Thyroid gland (tissue), 4 donors: Measurements from ENCODE around the gene IRF5. TPM values are rescaled to one million over a fixed set of nuclear protein-coding genes. Genes with fewer than 3 reads are reported as not detected.

Experiments
- DNase-seq, 2 donors: peaks; one replicate each; pipeline ENCODE4 v3.0.0-alpha.2; 2019
- H3K27ac ChIP-seq, 3 donors: fragments of 200-600 bp; sonication (generic); 1 replicate in 2 of 3; 2 replicates in 1 of 3; pipeline ENCODE4 v1.5.1; 2016 to 2019; ENCODE audit warnings: mild to moderate bottlenecking in 1 of 3, moderate library complexity in 1 of 3
- H3K27me3 ChIP-seq: fragments of 200-600 bp; sonication (generic); one replicate; pipeline ENCODE4 v1.5.1; 2019
- H3K36me3 ChIP-seq, 2 donors: fragments of 200-600 bp; sonication (generic); one replicate each; pipeline ENCODE4 v1.5.1; 2016 to 2019
- H3K4me1 ChIP-seq, 2 donors: fragments of 200-600 bp; sonication (generic); one replicate each; pipeline ENCODE4 v1.5.1; 2017 to 2019
- H3K4me3 ChIP-seq, 3 donors: fragments of 200-600 bp; sonication (generic); replicated peaks in 1 of 3; 1 replicate in 2 of 3; 2 replicates in 1 of 3; pipeline ENCODE4 v1.5.1; 2016; ENCODE audit warnings: mild to moderate bottlenecking in 1 of 3
- H3K9me3 ChIP-seq: fragments of 200-600 bp; sonication (generic); one replicate; pipeline ENCODE4 v1.5.1; 2017
- CTCF ChIP-seq, 6 experiments: fragments of 200-600 bp in 3 of 6; fragments of 450-650 bp in 3 of 6; sonication (generic) in 3 of 6; IDR thresholded peaks; one replicate each; pipeline ENCODE4 v1.5.1; 2016 to 2019; ENCODE audit warnings: antibody characterized with exemption in 6 of 6, mild to moderate bottlenecking in 2 of 6, inconsistent platforms in 1 of 6, moderate library complexity in 1 of 6
- POLR2A ChIP-seq, 2 donors: fragments of 450-650 bp; IDR thresholded peaks; one replicate each; pipeline ENCODE4 v1.6.1; 2017; ENCODE audit warnings: antibody characterized with exemption in 2 of 2, mild to moderate bottlenecking in 2 of 2, moderate library complexity in 1 of 2
- WGBS, 2 donors: methylation state at CpG; one replicate each; pipeline ENCODE4 v1.1.5; 2017; 5-methylcytosine and 5-hydroxymethylcytosine counted together
- intact Hi-C: fragments of 100-400 bp; cut with DNase I; formaldehyde crosslinking; loops from one replicate; pipeline ENCODE4 v1.15.1; 2023
- total RNA-seq, 4 donors: library from RNA; depleted of rRNA; stranded (reverse); fragments of >200 nt; gene quantifications; one replicate each; pipeline ENCODE4 v1.2.3, GENCODE V29; 2016

The IRF5 gene
- total RNA-seq, 4 donors from 2014 or later = 3.7 to 6.0 (median 4.9) TPM

- Histone ChIP-seq H3K4me3 (no peak overlapping the region), H3K4me1 (peaks cover 8 to 23% of the 10 kb centered on the region in 2 donors), H3K27me3 (no peaks in the 10 kb centered on the region), H3K36me3 (no peaks in the 10 kb centered on the region), H3K9me3 (no peaks in the 10 kb centered on the region), H3K27ac (no peak overlapping the region)
- intact Hi-C loops = no loop called here
- peak in 1 of 2 donors; percentile 38 for DNase-seq
- TF ChIP-seq CTCF (IDR thresholded peaks at IDR 0.05) (no peak), POLR2A (IDR thresholded peaks at IDR 0.05) (no peak)
- WGBS, 2 donors = 82 to 94% methylated on average over 6 to 18 of the region's 23 CpGs
These were observed 44.3 kb upstream of the IRF5 start for GRCh38 chr7:128893251-128894100.

GRCh38 chr7:128894101-128894440 lies 43.7 kb upstream of the IRF5 start:
- 99% methylated on average over 5 to 6 of the region's 6 CpGs for WGBS, 2 donors
- intact Hi-C loops = no loop called here
- no peak for TF ChIP-seq CTCF (IDR thresholded peaks at IDR 0.05)
- TF ChIP-seq POLR2A (IDR thresholded peaks at IDR 0.05) = no peak
- H3K4me3 ChIP-seq = no peak overlapping the region
- no peak for DNase-seq
- peaks cover 8 to 23% of the 10 kb centered on the region in 2 donors for H3K4me1 ChIP-seq
- no peak overlapping the region for H3K27ac ChIP-seq
- no peaks in the 10 kb centered on the region for H3K36me3 ChIP-seq
- H3K27me3 ChIP-seq = no peaks in the 10 kb centered on the region
- H3K9me3 ChIP-seq = no peaks in the 10 kb centered on the region

- 79 to 94% methylated on average over 3 of the region's 3 CpGs for WGBS, 2 donors
- Histone ChIP-seq H3K4me1 (peaks cover 8 to 23% of the 10 kb centered on the region in 2 donors), H3K27ac (no peak overlapping the region), H3K9me3 (no peaks in the 10 kb centered on the region), H3K36me3 (no peaks in the 10 kb centered on the region), H3K4me3 (no peak overlapping the region), H3K27me3 (no peaks in the 10 kb centered on the region)
- DNase-seq = no peak
- intact Hi-C loops = no loop called here
- TF ChIP-seq POLR2A (IDR thresholded peaks at IDR 0.05) (no peak), CTCF (IDR thresholded peaks at IDR 0.05) (no peak)
These were observed 42.4 kb upstream of the IRF5 start for GRCh38 chr7:128895320-128895719.

GRCh38 chr7:128899392-128899791 lies 38.3 kb upstream of the IRF5 start:
- Histone ChIP-seq H3K4me1 (no peaks in the 10 kb centered on the region), H3K9me3 (no peaks in the 10 kb centered on the region), H3K27me3 (no peaks in the 10 kb centered on the region), H3K27ac (no peak overlapping the region), H3K36me3 (no peaks in the 10 kb centered on the region), H3K4me3 (no peak overlapping the region)
- intact Hi-C loops = no loop called here
- DNase-seq = no peak
- TF ChIP-seq POLR2A (IDR thresholded peaks at IDR 0.05) (no peak), CTCF (IDR thresholded peaks at IDR 0.05) (no peak)

- Histone ChIP-seq H3K36me3 (no peaks in the 10 kb centered on the region), H3K9me3 (no peaks in the 10 kb centered on the region), H3K4me1 (no peaks in the 10 kb centered on the region), H3K27me3 (no peaks in the 10 kb centered on the region), H3K27ac (no peak overlapping the region), H3K4me3 (no peak overlapping the region)
- 82 to 91% methylated on average over 1 of the region's 1 CpG for WGBS, 2 donors
- TF ChIP-seq CTCF (IDR thresholded peaks at IDR 0.05) = no peak
- TF ChIP-seq POLR2A (IDR thresholded peaks at IDR 0.05) = no peak
- intact Hi-C loops = loop anchor here (5.0 kb wide), 1 partner anchor 312 kb away; no protein-coding TSS in a partner anchor
- no peak for DNase-seq
These were observed 37.5 kb upstream of the IRF5 start for GRCh38 chr7:128900237-128900636.
